CD4-positive, alpha-beta T cell treated with Interleukin-4 for 4 hours (primary cell): ENCODE results near the gene MBP.
A peak's percentile ranks its signal among the peaks of the same experiment; 100 is the strongest.
"Not testable (repeated sequence)": the region's sequence is repeated elsewhere in the genome, so short reads cannot be mapped to it uniquely, and the experiment has no call there.

ENCODE experiments used
- DNase-seq: peaks from one replicate; pipeline ENCODE4 v3.0.0-alpha.2; 2020

MBP gene

GRCh38 chr18:76997951-76998808 is 134.4 kb downstream of the MBP start:
- no peak for DNase-seq

GRCh38 chr18:76996429-76996828 is 136.2 kb downstream of the MBP start:
- DNase-seq, result no peak

GRCh38 chr18:76995896-76996295 is 136.7 kb downstream of the MBP start:
- DNase-seq, result no peak

GRCh38 chr18:76994086-76994654 is 138.4 kb downstream of the MBP start:
- DNase-seq, result no peak

- DNase-seq, result no peak
Measured at GRCh38 chr18:76993573-76993972, 139.0 kb downstream of the MBP start.

- DNase-seq, result no peak
Measured at GRCh38 chr18:76993085-76993382, 139.5 kb downstream of the MBP start.

- no peak for DNase-seq
Measured at GRCh38 chr18:76992226-76993084, 140.1 kb downstream of the MBP start.

GRCh38 chr18:76991021-76991688 is 141.4 kb downstream of the MBP start:
- no peak for DNase-seq

- DNase-seq, result not testable (repeated sequence)
Measured at GRCh38 chr18:76990343-76991020, 142.1 kb downstream of the MBP start.

- DNase-seq, result no peak
Measured at GRCh38 chr18:76989647-76990190, 142.9 kb downstream of the MBP start.

GRCh38 chr18:76988827-76989646 is 143.5 kb downstream of the MBP start:
- DNase-seq, result no peak

- DNase-seq, result no peak
Measured at GRCh38 chr18:76988031-76988826, 144.4 kb downstream of the MBP start.

GRCh38 chr18:76986406-76986805 is 146.2 kb downstream of the MBP start:
- DNase-seq, result no peak

GRCh38 chr18:76985951-76986236 is 146.7 kb downstream of the MBP start:
- DNase-seq, result no peak

GRCh38 chr18:76985156-76985950 is 147.2 kb downstream of the MBP start:
- no peak for DNase-seq

GRCh38 chr18:76984193-76985155 is 148.1 kb downstream of the MBP start:
- no peak for DNase-seq

- no peak for DNase-seq
Measured at GRCh38 chr18:76983613-76984051, 149.0 kb downstream of the MBP start.

GRCh38 chr18:76982841-76983583 is 149.6 kb downstream of the MBP start:
- peak; percentile 80 for DNase-seq
